ENCODE data around the gene KRT74.

The KRT74 gene

GRCh38 chr12:52524898-52525591 is 48.6 kb downstream of the KRT74 start:
- no peak for DNase-seq (ENCODE audit: extremely low spot score, insufficient read length, low read depth)
- no peak for FAIRE-seq

GRCh38 chr12:52524241-52524897 is 49.3 kb downstream of the KRT74 start:
- FAIRE-seq (no peak), DNase-seq (ENCODE audit: extremely low spot score, insufficient read length, low read depth) (no peak)

- FAIRE-seq (no peak), DNase-seq (ENCODE audit: extremely low spot score, insufficient read length, low read depth) (no peak)
These were observed 49.8 kb downstream of the KRT74 start for GRCh38 chr12:52523824-52524223.

- FAIRE-seq (no peak), DNase-seq (ENCODE audit: extremely low spot score, insufficient read length, low read depth) (no peak)
These were observed 51.2 kb downstream of the KRT74 start for GRCh38 chr12:52522346-52523011.

GRCh38 chr12:52521568-52522266 is 51.9 kb downstream of the KRT74 start:
- no peak for FAIRE-seq
- no peak for DNase-seq (ENCODE audit: extremely low spot score, insufficient read length, low read depth)

GRCh38 chr12:52521175-52521567 is 52.5 kb downstream of the KRT74 start:
- DNase-seq (ENCODE audit: extremely low spot score, insufficient read length, low read depth) (no peak), FAIRE-seq (no peak)

GRCh38 chr12:52519826-52520662 is 53.6 kb downstream of the KRT74 start, which contains the start of gene KRT5:
TSS of gene KRT5 (minus strand) at chr12:52520394. CDS start at chr12:52520296, 98 bp downstream.
- FAIRE-seq, result no peak
- no peak for DNase-seq (ENCODE audit: extremely low spot score, insufficient read length, low read depth)

GRCh38 chr12:52519387-52519703 is 54.3 kb downstream of the KRT74 start:
- FAIRE-seq (no peak), DNase-seq (ENCODE audit: extremely low spot score, insufficient read length, low read depth) (no peak)

GRCh38 chr12:52518574-52519386 is 54.9 kb downstream of the KRT74 start:
- FAIRE-seq (no peak), DNase-seq (ENCODE audit: extremely low spot score, insufficient read length, low read depth) (no peak)

GRCh38 chr12:52517888-52518287 is 55.8 kb downstream of the KRT74 start:
- FAIRE-seq (no peak), DNase-seq (ENCODE audit: extremely low spot score, insufficient read length, low read depth) (no peak)

GRCh38 chr12:52517005-52517835 is 56.4 kb downstream of the KRT74 start:
- no peak for FAIRE-seq
- DNase-seq (ENCODE audit: extremely low spot score, insufficient read length, low read depth), result no peak

GRCh38 chr12:52515927-52516831 is 57.5 kb downstream of the KRT74 start:
- no peak for DNase-seq (ENCODE audit: extremely low spot score, insufficient read length, low read depth)
- FAIRE-seq, result no peak

All from GM18507 (cell line).